ENCODE results near the gene POU2F1.

DNA sequence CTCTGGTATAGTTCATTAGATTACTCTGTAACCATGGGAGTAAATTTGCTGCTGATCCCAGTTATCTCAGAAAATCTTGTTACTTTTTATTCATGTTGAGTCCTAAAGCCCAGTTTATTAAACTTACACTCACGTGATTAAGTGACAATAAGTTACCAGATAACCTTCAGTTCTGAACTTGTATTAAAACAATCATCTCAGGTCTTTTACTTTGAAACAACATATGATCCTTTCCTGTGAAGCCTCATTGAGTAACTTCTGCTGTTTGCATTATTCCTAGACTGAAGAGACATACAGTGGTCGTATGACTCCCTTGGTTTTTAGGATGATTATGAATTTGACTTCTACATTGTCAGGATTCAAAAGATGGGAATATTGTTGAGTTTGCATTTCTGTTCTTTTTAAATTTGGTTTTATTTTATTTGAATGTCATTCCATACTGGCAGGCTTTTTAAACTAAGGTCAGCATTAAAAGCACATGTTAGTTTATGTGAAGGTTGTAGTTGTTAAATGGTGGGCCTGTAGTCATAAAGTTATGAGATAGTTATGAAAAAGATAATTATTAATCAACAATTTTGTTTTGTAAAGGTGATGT lies 179.8 kb downstream of the POU2F1 start:
- TF ChIP-seq, protein P1, sequence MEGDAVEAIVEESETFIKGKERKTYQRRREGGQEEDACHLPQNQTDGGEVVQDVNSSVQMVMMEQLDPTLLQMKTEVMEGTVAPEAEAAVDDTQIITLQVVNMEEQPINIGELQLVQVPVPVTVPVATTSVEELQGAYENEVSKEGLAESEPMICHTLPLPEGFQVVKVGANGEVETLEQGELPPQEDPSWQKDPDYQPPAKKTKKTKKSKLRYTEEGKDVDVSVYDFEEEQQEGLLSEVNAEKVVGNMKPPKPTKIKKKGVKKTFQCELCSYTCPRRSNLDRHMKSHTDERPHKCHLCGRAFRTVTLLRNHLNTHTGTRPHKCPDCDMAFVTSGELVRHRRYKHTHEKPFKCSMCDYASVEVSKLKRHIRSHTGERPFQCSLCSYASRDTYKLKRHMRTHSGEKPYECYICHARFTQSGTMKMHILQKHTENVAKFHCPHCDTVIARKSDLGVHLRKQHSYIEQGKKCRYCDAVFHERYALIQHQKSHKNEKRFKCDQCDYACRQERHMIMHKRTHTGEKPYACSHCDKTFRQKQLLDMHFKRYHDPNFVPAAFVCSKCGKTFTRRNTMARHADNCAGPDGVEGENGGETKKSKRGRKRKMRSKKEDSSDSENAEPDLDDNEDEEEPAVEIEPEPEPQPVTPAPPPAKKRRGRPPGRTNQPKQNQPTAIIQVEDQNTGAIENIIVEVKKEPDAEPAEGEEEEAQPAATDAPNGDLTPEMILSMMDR (conservative IDR thresholded peaks at IDR 0.05; ENCODE audit: low read length): no peak
- no peak for TF ChIP-seq EZH2phosphoT487 (IDR thresholded peaks at IDR 0.05; ENCODE audit: borderline replicate concordance, low read depth, low read length)
